ENCODE measurements around the gene ATG7. TPM values are rescaled to one million over a fixed set of nuclear protein-coding genes. Genes with fewer than 3 reads are reported as not detected.
"Not testable (repeated sequence)": the region's sequence is repeated elsewhere in the genome, so short reads cannot be mapped to it uniquely, and the experiment has no call there.

The ATG7 gene
- total RNA-seq, 2 experiments from 2014 or later: 25.9 to 27.0 TPM

GRCh38 chr3:11431319-11431718, 159.1 kb downstream of the ATG7 start:
- DNase-seq: no peak
- H3K4me1 Mint-ChIP-seq (ENCODE audit: low read depth): no peaks in the 10 kb centered on the region
- H3K36me3 Mint-ChIP-seq (ENCODE audit: low read depth): peaks cover 20% of the 10 kb centered on the region
- intact Hi-C loops (cut with micrococcal nuclease): no loop called here
- no peak overlapping the region for H3K4me3 Mint-ChIP-seq
- H3K27ac Mint-ChIP-seq: no peak overlapping the region
- H3K9me3 Mint-ChIP-seq: no peaks in the 10 kb centered on the region
- no peaks in the 10 kb centered on the region for H3K27me3 Mint-ChIP-seq (ENCODE audit: low read depth)
- CTCF ChIA-PET: interaction anchor here (0.6 kb wide), 1 partner anchor 16 kb away, joined by 3 read pairs; no protein-coding TSS in a partner anchor

DNA sequence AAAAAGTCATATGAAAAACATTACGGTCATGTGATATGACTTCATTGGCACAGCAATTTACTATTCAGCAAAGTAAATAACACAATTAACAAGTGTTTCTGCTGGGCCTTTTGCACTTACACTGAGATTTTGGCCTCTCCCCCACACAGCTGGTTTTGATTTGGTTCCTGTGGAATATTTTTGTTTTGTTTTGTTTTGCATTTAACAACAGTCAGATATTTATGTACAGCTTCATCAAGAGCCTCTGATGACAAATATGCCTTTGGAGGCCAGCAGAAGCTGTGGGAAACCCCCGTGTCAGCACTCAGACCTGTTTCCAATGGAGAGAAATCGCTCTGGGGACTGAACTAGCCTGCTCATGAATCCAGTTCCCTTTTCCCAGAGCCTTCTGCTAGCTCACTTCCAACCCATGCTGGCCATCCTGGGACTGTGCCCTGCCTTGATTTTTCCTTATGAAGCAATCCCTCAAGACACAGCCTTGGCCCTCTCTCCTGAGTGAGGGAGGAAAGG, 161.9 kb downstream of the ATG7 start:
- no peaks in the 10 kb centered on the region for H3K9me3 Mint-ChIP-seq
- DNase-seq: no peak
- H3K4me1 Mint-ChIP-seq (ENCODE audit: low read depth): no peaks in the 10 kb centered on the region
- H3K27ac Mint-ChIP-seq: no peak overlapping the region
- H3K27me3 Mint-ChIP-seq (ENCODE audit: low read depth): no peaks in the 10 kb centered on the region
- CTCF ChIA-PET: no interaction called here
- no peak overlapping the region for H3K4me3 Mint-ChIP-seq
- peaks cover 2% of the 10 kb centered on the region for H3K36me3 Mint-ChIP-seq (ENCODE audit: low read depth)
- intact Hi-C loops (cut with micrococcal nuclease): no loop called here

- Mint-ChIP-seq H3K36me3 (ENCODE audit: low read depth) (peaks cover 2% of the 10 kb centered on the region), H3K4me3 (no peak overlapping the region), H3K9me3 (no peaks in the 10 kb centered on the region), H3K27ac (no peak overlapping the region), H3K27me3 (ENCODE audit: low read depth) (no peaks in the 10 kb centered on the region), H3K4me1 (ENCODE audit: low read depth) (no peaks in the 10 kb centered on the region)
- CTCF ChIA-PET: no interaction called here
- intact Hi-C loops (cut with micrococcal nuclease): no loop called here
- no peak for DNase-seq
Observed at GRCh38 chr3:11434563-11435096, 162.4 kb downstream of the ATG7 start.

DNA sequence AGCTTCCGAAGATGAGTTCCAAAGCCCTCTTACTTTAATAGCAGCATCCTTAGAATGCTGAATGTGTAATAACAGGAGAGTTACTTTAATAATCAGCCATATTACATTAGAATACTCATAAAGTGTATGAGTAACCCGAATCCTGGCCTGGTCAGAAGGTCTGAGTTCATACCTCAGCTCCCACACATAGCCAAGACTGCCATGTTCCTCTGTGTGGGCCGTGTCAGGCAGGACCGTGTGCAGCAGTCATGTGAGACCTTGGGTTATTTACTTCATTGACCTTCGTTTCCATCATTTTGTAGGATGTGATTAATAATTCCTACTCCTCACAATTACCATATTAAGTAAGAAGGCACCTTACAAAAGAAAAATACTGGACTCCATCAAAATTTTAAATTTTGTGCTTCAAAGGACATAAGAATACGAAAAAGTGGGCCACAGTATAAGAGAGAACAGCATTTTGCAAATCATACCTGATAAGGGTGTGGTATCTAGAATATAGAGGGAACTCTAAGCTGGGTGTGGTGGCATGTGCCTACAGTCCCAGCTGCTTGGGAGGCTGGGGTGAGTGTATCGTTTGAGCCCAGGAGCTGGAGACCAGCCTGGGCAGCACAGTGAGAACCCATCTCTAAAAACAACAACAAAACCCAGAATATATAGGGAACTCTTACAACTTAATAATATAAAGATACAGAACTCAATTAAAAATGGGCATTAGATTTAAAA, 163.4 kb downstream of the ATG7 start:
- CTCF ChIA-PET: no interaction called here
- Mint-ChIP-seq H3K27me3 (ENCODE audit: low read depth) (no peaks in the 10 kb centered on the region), H3K4me3 (no peak overlapping the region), H3K36me3 (ENCODE audit: low read depth) (peaks cover 2% of the 10 kb centered on the region), H3K4me1 (ENCODE audit: low read depth) (no peaks in the 10 kb centered on the region), H3K9me3 (no peaks in the 10 kb centered on the region), H3K27ac (no peak overlapping the region)
- DNase-seq: no peak
- intact Hi-C loops (cut with micrococcal nuclease): no loop called here

- H3K4me3 Mint-ChIP-seq: no peak overlapping the region
- CTCF ChIA-PET: no interaction called here
- H3K27me3 Mint-ChIP-seq (ENCODE audit: low read depth): no peaks in the 10 kb centered on the region
- no peak overlapping the region for H3K27ac Mint-ChIP-seq
- no peaks in the 10 kb centered on the region for H3K9me3 Mint-ChIP-seq
- intact Hi-C loops (cut with micrococcal nuclease): no loop called here
- H3K4me1 Mint-ChIP-seq (ENCODE audit: low read depth): no peaks in the 10 kb centered on the region
- DNase-seq: no peak
- H3K36me3 Mint-ChIP-seq (ENCODE audit: low read depth): peaks cover 2% of the 10 kb centered on the region
Observed at GRCh38 chr3:11436775-11437174, 164.6 kb downstream of the ATG7 start.

DNA sequence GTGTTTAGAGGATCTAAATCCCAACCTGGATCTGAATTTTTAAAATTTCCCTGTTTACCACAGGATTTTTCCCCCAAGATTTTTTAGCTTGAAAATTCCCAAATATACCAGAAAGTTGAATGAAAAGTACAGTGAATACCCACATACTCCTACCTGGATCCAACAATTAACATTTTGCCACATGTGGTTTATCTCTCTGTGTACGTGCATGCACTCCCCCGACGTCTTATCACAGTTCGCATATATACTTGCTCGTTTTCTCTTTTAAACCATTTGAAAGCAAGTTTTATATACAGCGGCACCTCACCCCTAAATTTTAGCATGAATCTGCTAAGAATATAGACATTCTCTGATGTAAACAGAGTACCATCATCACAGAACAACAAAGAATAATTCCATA, 165.3 kb downstream of the ATG7 start:
- no peaks in the 10 kb centered on the region for H3K9me3 Mint-ChIP-seq
- H3K36me3 Mint-ChIP-seq (ENCODE audit: low read depth): peaks cover 2% of the 10 kb centered on the region
- H3K27ac Mint-ChIP-seq: no peak overlapping the region
- no peak overlapping the region for H3K4me3 Mint-ChIP-seq
- no peaks in the 10 kb centered on the region for H3K27me3 Mint-ChIP-seq (ENCODE audit: low read depth)
- CTCF ChIA-PET: no interaction called here
- intact Hi-C loops (cut with micrococcal nuclease): no loop called here
- no peaks in the 10 kb centered on the region for H3K4me1 Mint-ChIP-seq (ENCODE audit: low read depth)
- no peak for DNase-seq

GRCh38 chr3:11438646-11439045, 166.4 kb downstream of the ATG7 start:
- no peak for DNase-seq
- Mint-ChIP-seq H3K9me3 (no peaks in the 10 kb centered on the region), H3K4me3 (no peak overlapping the region), H3K36me3 (ENCODE audit: low read depth) (peaks cover 7% of the 10 kb centered on the region), H3K27me3 (ENCODE audit: low read depth) (no peaks in the 10 kb centered on the region), H3K27ac (no peak overlapping the region), H3K4me1 (ENCODE audit: low read depth) (no peaks in the 10 kb centered on the region)
- intact Hi-C loops (cut with micrococcal nuclease): no loop called here
- CTCF ChIA-PET: interaction anchor here (0.7 kb wide), 1 partner anchor 15 kb away, joined by 3 read pairs; no protein-coding TSS in a partner anchor

DNA sequence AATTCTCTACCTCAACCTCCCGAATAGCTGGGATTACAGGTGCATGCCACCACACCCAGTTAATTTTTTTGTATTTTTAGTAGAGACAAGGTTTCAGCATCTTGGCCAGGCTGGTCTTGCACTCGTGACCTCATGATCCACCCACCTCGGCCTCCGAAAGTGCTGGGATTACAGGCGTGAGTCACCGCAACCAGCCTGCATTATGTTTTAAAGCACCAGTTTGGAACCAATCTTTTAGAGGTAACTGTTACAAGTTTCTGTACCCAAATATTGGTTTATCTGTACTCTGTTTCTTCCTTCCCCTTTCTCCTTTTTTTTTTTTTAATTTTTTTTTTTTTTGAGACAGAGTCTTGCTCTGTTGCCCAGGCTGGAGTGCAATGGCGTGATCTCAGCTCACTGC, 169.1 kb downstream of the ATG7 start:
- H3K27me3 Mint-ChIP-seq (ENCODE audit: low read depth); DNase-seq; H3K27ac Mint-ChIP-seq; H3K4me3 Mint-ChIP-seq; CTCF ChIA-PET; intact Hi-C loops (cut with micrococcal nuclease); H3K4me1 Mint-ChIP-seq (ENCODE audit: low read depth); H3K9me3 Mint-ChIP-seq: not testable (repeated sequence)
- H3K36me3 Mint-ChIP-seq (ENCODE audit: low read depth): peaks cover 11% of the 10 kb centered on the region

GRCh38 chr3:11444404-11444803, 172.2 kb downstream of the ATG7 start:
- no peak for DNase-seq
- Mint-ChIP-seq H3K27me3 (ENCODE audit: low read depth) (no peaks in the 10 kb centered on the region), H3K36me3 (ENCODE audit: low read depth) (peaks cover 13% of the 10 kb centered on the region), H3K9me3 (no peaks in the 10 kb centered on the region), H3K27ac (no peak overlapping the region), H3K4me3 (no peak overlapping the region), H3K4me1 (ENCODE audit: low read depth) (no peaks in the 10 kb centered on the region)
- intact Hi-C loops (cut with micrococcal nuclease): no loop called here
- CTCF ChIA-PET: interaction anchor here (1.0 kb wide), 1 partner anchor 65 kb away, joined by 3 read pairs; no protein-coding TSS in a partner anchor

DNA sequence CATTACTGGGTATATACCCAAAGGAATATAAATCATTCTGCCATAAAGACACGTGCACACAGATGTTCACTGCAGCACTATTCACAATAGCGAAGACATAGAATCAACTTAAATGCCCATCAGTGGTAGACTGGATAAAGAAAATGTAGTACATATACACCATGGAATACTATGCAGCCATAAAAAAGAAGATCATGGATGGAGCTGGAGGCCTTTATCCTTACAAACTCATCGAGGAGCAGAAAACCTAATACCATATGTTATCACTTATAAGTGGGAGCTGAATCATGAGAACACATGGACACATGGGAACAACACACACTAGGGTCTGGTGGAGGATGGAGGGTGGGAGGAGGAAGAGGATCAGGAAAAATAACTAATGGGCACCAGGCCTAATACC, 173.0 kb downstream of the ATG7 start:
- H3K4me3 Mint-ChIP-seq; H3K9me3 Mint-ChIP-seq; DNase-seq; intact Hi-C loops (cut with micrococcal nuclease); H3K4me1 Mint-ChIP-seq (ENCODE audit: low read depth); H3K27ac Mint-ChIP-seq; H3K27me3 Mint-ChIP-seq (ENCODE audit: low read depth): not testable (repeated sequence)
- CTCF ChIA-PET: interaction anchor here (1.0 kb wide), 1 partner anchor 66 kb away, joined by 3 read pairs; no protein-coding TSS in a partner anchor
- peaks cover 13% of the 10 kb centered on the region for H3K36me3 Mint-ChIP-seq (ENCODE audit: low read depth)

- Mint-ChIP-seq H3K4me1 (ENCODE audit: low read depth) (no peaks in the 10 kb centered on the region), H3K4me3 (no peak overlapping the region), H3K36me3 (ENCODE audit: low read depth) (peaks cover 13% of the 10 kb centered on the region), H3K27me3 (ENCODE audit: low read depth) (no peaks in the 10 kb centered on the region), H3K9me3 (no peaks in the 10 kb centered on the region), H3K27ac (no peak overlapping the region)
- no peak for DNase-seq
- CTCF ChIA-PET: no interaction called here
- intact Hi-C loops (cut with micrococcal nuclease): no loop called here
Observed at GRCh38 chr3:11445883-11446282, 173.7 kb downstream of the ATG7 start.

DNA sequence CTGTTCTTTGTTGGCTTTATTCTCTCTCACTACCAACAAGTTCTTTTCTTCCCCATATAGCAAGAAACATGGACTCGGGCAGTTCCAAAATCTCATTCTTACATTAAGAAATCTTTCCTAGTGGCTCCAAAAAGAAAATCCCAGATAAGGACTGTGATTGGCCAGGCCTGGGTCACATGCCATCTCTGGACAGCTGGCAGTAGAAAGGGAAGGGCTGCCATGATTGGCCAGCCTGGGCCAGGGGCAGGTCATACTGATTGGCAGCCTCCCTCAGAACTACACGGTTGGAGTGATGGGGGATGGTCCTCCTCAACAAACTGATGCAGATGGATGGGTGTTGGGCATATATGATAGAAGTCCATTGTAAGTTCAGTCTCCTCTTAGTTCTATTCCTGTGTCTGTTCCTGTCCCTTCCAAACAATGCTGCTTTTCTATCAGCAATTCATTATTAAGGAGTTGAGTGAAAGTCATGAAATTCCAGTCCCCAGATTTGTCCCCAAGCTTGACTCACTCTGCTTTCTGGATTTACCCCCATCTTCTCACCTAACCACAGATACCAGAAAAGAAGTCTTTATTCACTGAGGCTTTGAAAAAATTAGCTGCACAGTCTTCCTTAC, 175.5 kb downstream of the ATG7 start:
- Mint-ChIP-seq H3K4me3 (no peak overlapping the region), H3K27me3 (ENCODE audit: low read depth) (no peaks in the 10 kb centered on the region)
- CTCF ChIA-PET: no interaction called here

GRCh38 chr3:11450015-11450414, 177.8 kb downstream of the ATG7 start:
- Mint-ChIP-seq H3K27ac (no peak overlapping the region), H3K4me1 (ENCODE audit: low read depth) (no peaks in the 10 kb centered on the region), H3K36me3 (ENCODE audit: low read depth) (peaks cover 4% of the 10 kb centered on the region), H3K27me3 (ENCODE audit: low read depth) (no peaks in the 10 kb centered on the region), H3K4me3 (no peak overlapping the region), H3K9me3 (no peaks in the 10 kb centered on the region)
- CTCF ChIA-PET: no interaction called here
- no peak for DNase-seq
- intact Hi-C loops (cut with micrococcal nuclease): no loop called here

More for the DNA sequence above, 175.5 kb downstream of the ATG7 start:
- intact Hi-C loops (cut with micrococcal nuclease): no loop called here
- H3K27ac Mint-ChIP-seq: no peak overlapping the region
- H3K9me3 Mint-ChIP-seq: no peaks in the 10 kb centered on the region
- no peak for DNase-seq
- H3K36me3 Mint-ChIP-seq (ENCODE audit: low read depth): peaks cover 15% of the 10 kb centered on the region
- H3K4me1 Mint-ChIP-seq (ENCODE audit: low read depth): no peaks in the 10 kb centered on the region

All from activated naive CD4-positive, alpha-beta T cell treated with anti-CD3 and anti-CD28 coated beads for 36 hours (primary cell).